Brain microvascular endothelial cell (primary cell): ENCODE data around the gene GNAT3.

Experiments used
- DNase-seq: peaks from one replicate; pipeline ENCODE4 v3.0.0-alpha.2; 2020
- H3K27ac ChIP-seq: fragments of 250-450 bp; sonication (Bioruptor Pico); 2 replicates; pipeline ENCODE4 v1.5.1; 2020; ENCODE audit warnings: mild to moderate bottlenecking, moderate library complexity
- H3K27me3 ChIP-seq: fragments of 250-450 bp; sonication (Bioruptor Pico); replicated peaks from 2 replicates; pipeline ENCODE4 v1.5.1; 2020; ENCODE audit warnings: mild to moderate bottlenecking
- H3K36me3 ChIP-seq: fragments of 250-450 bp; sonication (Bioruptor Pico); replicated peaks from 2 replicates; pipeline ENCODE4 v1.5.1; 2020; ENCODE audit warnings: mild to moderate bottlenecking
- H3K4me3 ChIP-seq: 2 replicates; pipeline ENCODE4 v1.5.1; 2011; ENCODE audit warnings: low read depth, mild to moderate bottlenecking, control low read depth, low read length, moderate library complexity
- CTCF ChIP-seq: IDR thresholded peaks from 2 replicates; pipeline ENCODE4 v1.5.1; 2011; ENCODE audit warnings: low read depth, mild to moderate bottlenecking, moderate library complexity, low read length, control low read depth, inconsistent platforms; ENCODE audit errors: missing control alignments
- in situ Hi-C: cut with HindIII; loops from 2 replicates; pipeline ENCODE4 v1.10.0; 2017; ENCODE audit warnings: low sequenced_read_pairs, low pct_ligation_motif_present

Gene GNAT3

GRCh38 chr7:80511964-80512363 lies at the start of gene GNAT3:
Gene GNAT3, minus strand, starts transcription at chr7:80512064. Its CDS starts 138 bp downstream, at chr7:80511926.
- no peak for DNase-seq
- H3K27me3 ChIP-seq = no peaks in the 10 kb centered on the region
- H3K4me3 ChIP-seq = no peak within 1 kb of the TSS
- no peaks in the 10 kb centered on the region for H3K36me3 ChIP-seq
- no peak for TF ChIP-seq CTCF
- H3K27ac ChIP-seq = no peak within 1 kb of the TSS
- in situ Hi-C loops = no loop called here

GRCh38 chr7:80558116-80558515 lies 46.3 kb upstream of the GNAT3 start:
- in situ Hi-C loops = no loop called here
- Histone ChIP-seq H3K27ac (no peak overlapping the region), H3K27me3 (no peaks in the 10 kb centered on the region), H3K36me3 (no peaks in the 10 kb centered on the region), H3K4me3 (no peak overlapping the region)
- no peak for TF ChIP-seq CTCF
- no peak for DNase-seq

- in situ Hi-C loops = no loop called here
- Histone ChIP-seq H3K27me3 (no peaks in the 10 kb centered on the region), H3K36me3 (no peaks in the 10 kb centered on the region), H3K27ac (no peak overlapping the region), H3K4me3 (no peak overlapping the region)
- TF ChIP-seq CTCF = no peak
- no peak for DNase-seq
Measured at GRCh38 chr7:80552031-80552694, 40.3 kb upstream of the GNAT3 start.

- TF ChIP-seq CTCF = no peak
- no peak for DNase-seq
- in situ Hi-C loops = no loop called here
Measured at GRCh38 chr7:80550005-80550404, 38.1 kb upstream of the GNAT3 start.

GRCh38 chr7:80548840-80549530 lies 37.1 kb upstream of the GNAT3 start:
- no peak for TF ChIP-seq CTCF
- Histone ChIP-seq H3K36me3 (no peaks in the 10 kb centered on the region), H3K4me3 (no peak overlapping the region), H3K27ac (no peak overlapping the region), H3K27me3 (no peaks in the 10 kb centered on the region)
- in situ Hi-C loops = no loop called here
- DNase-seq = no peak

More at GRCh38 chr7:80550005-80550404, 38.1 kb upstream of the GNAT3 start:
- H3K36me3 ChIP-seq = no peaks in the 10 kb centered on the region
- H3K27ac ChIP-seq = no peak overlapping the region
- H3K4me3 ChIP-seq = no peak overlapping the region
- H3K27me3 ChIP-seq = no peaks in the 10 kb centered on the region
